Heart left ventricle (tissue), 13 donors: ENCODE data around the gene UROC1.

Experiments
- POLR2A ChIP-seq, 2 donors: fragments of 450-650 bp; IDR thresholded peaks; one replicate each; pipeline ENCODE4 v1.6.1; 2017; ENCODE audit warnings: antibody characterized with exemption in 2 of 2, mild to moderate bottlenecking in 2 of 2, moderate library complexity in 2 of 2
- TF ChIP-seq, protein P1 (sequence below), 12 donors: fragments of 200-600 bp; sonication (generic) in 4 of 12; IDR thresholded peaks; one replicate each; pipeline versions ENCODE4 v1.5.0 to v1.8.0; 2018 to 2022; ENCODE audit warnings: antibody characterized with exemption in 12 of 12, mild to moderate bottlenecking in 5 of 12
- donor health status: ischemic (EF 13 %, LVEDD 7.1; RV severe dilation, severe dysfunction).
- donor health status: DM: no; HTN: yes; CAD: no.
- donor health status: DM: no; HTN: no; CAD: no.
- donor health status: ischemic (EF 25% LVEDD 6.9; RV normal size, moderate dysfunction).
- donor health status: ischemic (EF 25% LVEDD 5.7; RV mildly dilated, moderate dysfunction).
- donor health status: ischemic (EF 35%, LVEDD 5.7; RV mildly dilated, moderate dysfunction).
- donor health status: nonischemic (EF 11% LVEDD 7.7; RV severe dilation, severe dysfunction).
- donor health status: DM: yes; HTN: yes; CAD: no.
- donor health status: PGD.
- donor health status: ischemic (EF 29% LVEDD 5.4; RV normal size, mild dysfunction).
- donor health status: nonischemic (EF 23%, LVEDD 6.1; RV moderate dilation, normal function).

- TF ChIP-seq, protein P1, sequence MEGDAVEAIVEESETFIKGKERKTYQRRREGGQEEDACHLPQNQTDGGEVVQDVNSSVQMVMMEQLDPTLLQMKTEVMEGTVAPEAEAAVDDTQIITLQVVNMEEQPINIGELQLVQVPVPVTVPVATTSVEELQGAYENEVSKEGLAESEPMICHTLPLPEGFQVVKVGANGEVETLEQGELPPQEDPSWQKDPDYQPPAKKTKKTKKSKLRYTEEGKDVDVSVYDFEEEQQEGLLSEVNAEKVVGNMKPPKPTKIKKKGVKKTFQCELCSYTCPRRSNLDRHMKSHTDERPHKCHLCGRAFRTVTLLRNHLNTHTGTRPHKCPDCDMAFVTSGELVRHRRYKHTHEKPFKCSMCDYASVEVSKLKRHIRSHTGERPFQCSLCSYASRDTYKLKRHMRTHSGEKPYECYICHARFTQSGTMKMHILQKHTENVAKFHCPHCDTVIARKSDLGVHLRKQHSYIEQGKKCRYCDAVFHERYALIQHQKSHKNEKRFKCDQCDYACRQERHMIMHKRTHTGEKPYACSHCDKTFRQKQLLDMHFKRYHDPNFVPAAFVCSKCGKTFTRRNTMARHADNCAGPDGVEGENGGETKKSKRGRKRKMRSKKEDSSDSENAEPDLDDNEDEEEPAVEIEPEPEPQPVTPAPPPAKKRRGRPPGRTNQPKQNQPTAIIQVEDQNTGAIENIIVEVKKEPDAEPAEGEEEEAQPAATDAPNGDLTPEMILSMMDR (IDR thresholded peaks at IDR 0.05): no peak
- no peak for TF ChIP-seq POLR2A (IDR thresholded peaks at IDR 0.05)
Measured at GRCh38 chr3:126440709-126440995, 76.9 kb downstream of the UROC1 start.
